Osteoblast (primary cell): ENCODE data around the gene SEL1L. TPM values are rescaled to one million over a fixed set of nuclear protein-coding genes. Genes with fewer than 3 reads are reported as not detected.

Source experiments
- DNase-seq: peaks from one replicate; pipeline ENCODE4 v3.0.0; 2011; ENCODE audit warnings: low spot score, mixed read lengths; ENCODE audit not compliant: insufficient read length; ENCODE audit errors: missing footprints
- H2AFZ ChIP-seq: 2 replicates; pipeline ENCODE4 v1.6.0; 2011; ENCODE audit warnings: mild to moderate bottlenecking, low read length
- H3K27ac ChIP-seq: 2 replicates; pipeline ENCODE4 v1.5.1; 2011; ENCODE audit warnings: mild to moderate bottlenecking, low read depth, low read length, moderate library complexity
- H3K27me3 ChIP-seq: 2 replicates; pipeline ENCODE4 v1.6.0; 2012; ENCODE audit warnings: mild to moderate bottlenecking, control low read depth, inconsistent platforms, low read length, moderate library complexity; ENCODE audit not compliant: insufficient read depth
- H3K36me3 ChIP-seq: 2 replicates; pipeline ENCODE4 v1.5.1; 2011; ENCODE audit warnings: mild to moderate bottlenecking, low read length, control low read depth, moderate library complexity; ENCODE audit not compliant: insufficient read depth
- H3K4me1 ChIP-seq: 2 replicates; pipeline ENCODE4 v1.5.1; 2011; ENCODE audit warnings: mild to moderate bottlenecking, low read length, control low read depth, moderate library complexity; ENCODE audit not compliant: insufficient read depth
- H3K4me2 ChIP-seq: 2 replicates; pipeline ENCODE4 v1.6.0; 2011; ENCODE audit warnings: mild to moderate bottlenecking, low read length; ENCODE audit not compliant: insufficient read depth
- H3K4me3 ChIP-seq: fragments of 200-600 bp; sonication (generic); 3 replicates; pipeline ENCODE4 v1.5.1; 2012; ENCODE audit warnings: mild to moderate bottlenecking, low read length, inconsistent platforms; ENCODE audit not compliant: insufficient read depth
- H3K79me2 ChIP-seq: 2 replicates; pipeline ENCODE4 v1.6.0; 2012; ENCODE audit warnings: mild to moderate bottlenecking, low read length, control low read depth, inconsistent platforms; ENCODE audit not compliant: insufficient read depth
- H3K9me3 ChIP-seq: 2 replicates; pipeline ENCODE4 v1.5.1; 2011; ENCODE audit warnings: low read depth, low read length, control low read depth
- H4K20me1 ChIP-seq: 2 replicates; pipeline ENCODE4 v1.6.0; 2012; ENCODE audit warnings: mild to moderate bottlenecking, low read length, control low read depth; ENCODE audit not compliant: insufficient read depth
- CTCF ChIP-seq: IDR thresholded peaks from 2 replicates; pipeline ENCODE4 v1.5.1; 2011; ENCODE audit warnings: mild to moderate bottlenecking, low read depth, low read length, moderate library complexity; ENCODE audit errors: extremely low read depth
- total RNA-seq: library from RNA; depleted of rRNA; stranded (reverse); fragments of >200 nt; gene quantifications from 2 replicates; pipeline ENCODE4 v1.2.3, GENCODE V29; 2012

The SEL1L gene
- total RNA-seq, 1 donor = 151 TPM

DNA sequence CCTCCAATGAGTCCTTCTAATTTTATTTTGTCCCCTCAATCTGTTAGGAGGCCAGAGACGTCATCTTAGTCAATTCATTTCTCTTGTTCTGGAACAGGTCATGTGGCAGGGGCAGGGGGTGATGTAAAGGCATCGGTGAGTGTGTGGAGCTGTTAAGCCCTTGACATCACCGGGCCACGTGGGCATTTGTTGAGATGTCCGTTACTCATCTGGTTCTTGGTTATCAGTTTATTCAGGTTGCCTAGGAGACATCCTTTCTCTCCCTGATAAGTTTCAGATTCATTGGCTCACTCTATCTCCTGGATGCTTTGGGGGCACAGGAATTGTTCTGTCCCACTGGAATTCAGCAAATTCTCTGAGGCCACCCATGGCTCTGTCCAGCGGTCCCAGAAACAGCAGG is 33.6 kb upstream of the SEL1L start:
- Histone ChIP-seq H3K27me3 (no peaks in the 10 kb centered on the region), H3K79me2 (no peaks in the 10 kb centered on the region), H3K27ac (no peak overlapping the region), H3K36me3 (no peaks in the 10 kb centered on the region), H3K4me1 (no peaks in the 10 kb centered on the region), H3K9me3 (no peaks in the 10 kb centered on the region), H2AFZ (no peak overlapping the region), H3K4me2 (no peak overlapping the region), H3K4me3 (no peak overlapping the region), H4K20me1 (no peaks in the 10 kb centered on the region)
- no peak for TF ChIP-seq CTCF
- no peak for DNase-seq

DNA sequence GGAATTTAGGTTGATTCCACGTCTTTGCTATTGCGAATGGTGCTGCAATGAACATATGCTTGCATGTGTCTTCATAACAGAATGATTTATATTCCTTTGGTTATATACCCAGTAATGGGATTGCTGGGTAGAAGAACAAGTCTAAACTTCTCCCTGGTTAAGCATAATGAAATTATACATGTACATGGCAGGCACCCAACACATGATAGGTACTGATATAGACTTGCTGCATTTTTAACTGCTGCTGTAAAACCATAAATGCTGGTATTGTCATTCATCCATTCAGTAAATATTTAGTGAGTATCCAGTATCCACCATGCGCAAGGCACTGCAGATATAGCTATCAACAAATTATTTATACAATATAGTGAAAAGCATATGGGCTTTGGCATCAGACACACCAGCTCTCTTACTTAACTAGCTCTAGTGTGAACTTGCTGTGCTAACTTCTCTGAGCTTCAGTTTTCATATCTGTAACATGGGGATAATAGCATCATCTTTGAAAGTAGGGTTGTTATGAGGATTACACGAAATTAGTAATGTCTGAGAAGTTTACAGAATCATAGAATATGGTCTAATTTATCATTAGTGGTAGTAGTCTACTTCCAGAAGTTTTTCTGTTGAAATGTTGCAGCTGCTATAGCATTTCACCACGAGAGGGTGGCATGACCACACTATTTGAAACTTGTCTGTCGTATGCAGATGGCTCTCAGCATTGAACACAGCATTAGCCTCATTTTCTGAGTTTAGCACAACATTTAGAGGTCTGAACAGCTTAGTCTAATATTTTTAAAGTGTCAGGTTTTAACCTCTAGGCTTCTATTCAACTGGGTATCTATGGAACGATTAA is 32.0 kb upstream of the SEL1L start:
- no peaks in the 10 kb centered on the region for H3K4me1 ChIP-seq
- no peak overlapping the region for H3K4me3 ChIP-seq
- H4K20me1 ChIP-seq = no peaks in the 10 kb centered on the region
- no peak overlapping the region for H2AFZ ChIP-seq
- H3K27me3 ChIP-seq = no peaks in the 10 kb centered on the region
- no peaks in the 10 kb centered on the region for H3K36me3 ChIP-seq
- no peaks in the 10 kb centered on the region for H3K79me2 ChIP-seq
- peak; percentile 22 for DNase-seq
- no peaks in the 10 kb centered on the region for H3K9me3 ChIP-seq
- peak; percentile 39 for TF ChIP-seq CTCF
- H3K27ac ChIP-seq = no peak overlapping the region
- H3K4me2 ChIP-seq = no peak overlapping the region

GRCh38 chr14:81562818-81563217 is 29.2 kb upstream of the SEL1L start:
- Histone ChIP-seq H3K4me2 (no peak overlapping the region), H3K36me3 (no peaks in the 10 kb centered on the region), H3K4me3 (no peak overlapping the region), H3K79me2 (no peaks in the 10 kb centered on the region), H3K27me3 (no peaks in the 10 kb centered on the region), H4K20me1 (no peaks in the 10 kb centered on the region), H3K27ac (no peak overlapping the region), H3K4me1 (no peaks in the 10 kb centered on the region), H3K9me3 (no peaks in the 10 kb centered on the region), H2AFZ (no peak overlapping the region)
- peak; percentile 42 for DNase-seq
- TF ChIP-seq CTCF = no peak

DNA sequence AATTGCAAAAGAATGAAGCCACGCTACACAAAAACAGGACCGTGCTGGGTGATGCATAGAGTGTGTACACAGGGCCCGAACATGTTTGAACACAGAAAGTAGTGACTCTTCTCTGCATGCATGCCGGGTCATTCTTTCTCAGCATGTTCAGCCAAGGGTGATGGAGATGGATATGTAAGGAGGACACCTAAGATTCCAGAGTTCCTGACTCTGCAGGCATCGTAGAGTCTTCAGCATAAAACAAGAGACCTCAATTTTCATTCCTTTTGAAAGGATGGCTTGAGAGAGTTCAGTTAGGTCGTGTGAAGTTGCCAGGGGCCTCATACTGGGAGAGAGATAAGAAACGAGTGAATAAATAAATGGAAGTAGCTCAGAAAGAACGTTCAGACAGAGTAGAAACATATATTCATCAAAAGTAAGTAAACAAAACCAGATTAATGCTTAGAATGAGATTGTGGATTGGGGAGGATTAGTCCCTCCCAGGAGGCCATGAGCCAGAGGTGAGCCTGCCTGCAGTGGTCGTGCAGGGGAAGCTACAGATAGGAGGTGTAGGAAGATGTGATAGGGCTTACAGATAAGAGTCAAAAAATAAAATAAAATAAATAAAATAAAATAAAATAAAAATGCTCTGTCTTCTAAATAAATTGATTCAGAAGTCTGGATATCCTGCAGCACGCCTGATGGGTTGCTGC is 27.6 kb upstream of the SEL1L start:
- Histone ChIP-seq H3K36me3 (no peaks in the 10 kb centered on the region), H4K20me1 (no peaks in the 10 kb centered on the region), H2AFZ (no peak overlapping the region), H3K4me3 (no peak overlapping the region), H3K79me2 (no peaks in the 10 kb centered on the region), H3K9me3 (no peaks in the 10 kb centered on the region), H3K4me2 (no peak overlapping the region), H3K4me1 (no peaks in the 10 kb centered on the region), H3K27ac (no peak overlapping the region), H3K27me3 (no peaks in the 10 kb centered on the region)
- no peak for DNase-seq
- no peak for TF ChIP-seq CTCF
